22Rv1 (cell line): ENCODE measurements around the gene REEP5.

ENCODE experiments used
- ZFX ChIP-seq: fragments of 450-650 bp; IDR thresholded peaks from 2 replicates; pipeline ENCODE4 v1.6.1; 2017; ENCODE audit warnings: antibody characterized with exemption, borderline replicate concordance
- TF ChIP-seq, protein P1 (sequence below): fragments of 450-650 bp; IDR thresholded peaks from 2 replicates; pipeline ENCODE4 v1.5.1; 2017; ENCODE audit warnings: mild to moderate bottlenecking

GRCh38 chr5:112870966-112871365 is 51.1 kb downstream of the REEP5 start:
- TF ChIP-seq, protein P1, sequence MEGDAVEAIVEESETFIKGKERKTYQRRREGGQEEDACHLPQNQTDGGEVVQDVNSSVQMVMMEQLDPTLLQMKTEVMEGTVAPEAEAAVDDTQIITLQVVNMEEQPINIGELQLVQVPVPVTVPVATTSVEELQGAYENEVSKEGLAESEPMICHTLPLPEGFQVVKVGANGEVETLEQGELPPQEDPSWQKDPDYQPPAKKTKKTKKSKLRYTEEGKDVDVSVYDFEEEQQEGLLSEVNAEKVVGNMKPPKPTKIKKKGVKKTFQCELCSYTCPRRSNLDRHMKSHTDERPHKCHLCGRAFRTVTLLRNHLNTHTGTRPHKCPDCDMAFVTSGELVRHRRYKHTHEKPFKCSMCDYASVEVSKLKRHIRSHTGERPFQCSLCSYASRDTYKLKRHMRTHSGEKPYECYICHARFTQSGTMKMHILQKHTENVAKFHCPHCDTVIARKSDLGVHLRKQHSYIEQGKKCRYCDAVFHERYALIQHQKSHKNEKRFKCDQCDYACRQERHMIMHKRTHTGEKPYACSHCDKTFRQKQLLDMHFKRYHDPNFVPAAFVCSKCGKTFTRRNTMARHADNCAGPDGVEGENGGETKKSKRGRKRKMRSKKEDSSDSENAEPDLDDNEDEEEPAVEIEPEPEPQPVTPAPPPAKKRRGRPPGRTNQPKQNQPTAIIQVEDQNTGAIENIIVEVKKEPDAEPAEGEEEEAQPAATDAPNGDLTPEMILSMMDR: no peak
- no peak for TF ChIP-seq ZFX
